GM13977 (cell line): ENCODE measurements around the gene CHI3L1.
"Not testable (repeated sequence)": the region's sequence is repeated elsewhere in the genome, so short reads cannot be mapped to it uniquely, and the experiment has no call there.

ENCODE experiments used
- DNase-seq: peaks from one replicate; pipeline ENCODE4 v3.0.0; 2012; ENCODE audit warnings: low spot score
- in situ Hi-C: fragments of 300-500 bp; cut with MboI; formaldehyde crosslinking; loops from one replicate; pipeline ENCODE4 v1.12.0; 2022; ENCODE audit warnings: low sequenced_read_pairs, low pct_unique_long_range_greater_than_20kb, mixed read lengths, inconsistent platforms; ENCODE audit not compliant: unreplicated experiment
- TF ChIP-seq, protein P1 (sequence below): IDR thresholded peaks from 2 replicates; pipeline ENCODE4 v1.5.1; 2012; ENCODE audit warnings: mild to moderate bottlenecking, control low read depth; ENCODE audit not compliant: insufficient read depth; ENCODE audit errors: extremely low read depth, missing control alignments

The CHI3L1 gene

DNA sequence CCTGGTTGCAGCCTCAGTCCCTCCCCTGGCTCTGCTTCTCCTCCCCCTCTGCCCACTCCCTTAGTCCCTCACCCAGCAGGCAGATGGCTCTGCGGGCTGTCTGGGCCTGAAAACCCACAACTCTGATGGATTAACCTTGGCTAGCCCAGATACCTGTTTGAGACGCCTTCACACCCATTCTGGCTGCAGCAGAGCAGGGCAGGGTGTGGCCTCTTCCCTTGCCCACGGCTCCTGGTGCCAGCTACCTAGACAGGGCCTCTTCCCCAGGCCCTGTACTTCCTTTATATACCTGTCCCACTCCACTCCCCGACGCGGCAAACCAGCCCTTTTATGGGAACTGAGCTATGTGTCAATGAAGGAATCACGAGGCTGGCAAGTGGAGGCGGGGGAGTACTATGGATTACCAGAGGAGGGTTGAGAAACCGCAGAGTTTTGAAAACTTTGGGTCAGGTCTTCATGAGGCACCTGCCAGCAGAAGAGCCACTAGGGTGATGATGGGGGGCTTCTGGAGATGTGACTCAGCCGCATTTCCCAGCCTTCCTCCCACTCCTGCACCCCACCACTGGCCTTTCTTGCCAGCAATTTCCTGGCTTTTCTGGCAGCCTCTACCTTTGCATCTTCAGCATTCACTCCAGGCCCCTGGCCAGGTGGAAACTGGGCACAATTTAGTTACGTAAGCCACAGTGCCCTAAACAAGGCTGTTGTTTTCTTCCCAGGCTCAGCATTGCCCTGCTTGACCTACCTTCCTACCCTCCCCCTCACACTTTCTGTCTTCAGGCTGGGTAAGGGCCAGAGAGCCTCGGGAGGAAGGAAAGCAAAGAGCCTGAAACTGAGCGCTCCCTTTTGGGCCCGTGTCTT lies at the start of gene CHI3L1:
Gene CHI3L1 (minus strand): TSS at position 259 of the 858 bp plus-strand sequence. CDS start 81 bp downstream, at position 178.
- TF ChIP-seq, protein P1, sequence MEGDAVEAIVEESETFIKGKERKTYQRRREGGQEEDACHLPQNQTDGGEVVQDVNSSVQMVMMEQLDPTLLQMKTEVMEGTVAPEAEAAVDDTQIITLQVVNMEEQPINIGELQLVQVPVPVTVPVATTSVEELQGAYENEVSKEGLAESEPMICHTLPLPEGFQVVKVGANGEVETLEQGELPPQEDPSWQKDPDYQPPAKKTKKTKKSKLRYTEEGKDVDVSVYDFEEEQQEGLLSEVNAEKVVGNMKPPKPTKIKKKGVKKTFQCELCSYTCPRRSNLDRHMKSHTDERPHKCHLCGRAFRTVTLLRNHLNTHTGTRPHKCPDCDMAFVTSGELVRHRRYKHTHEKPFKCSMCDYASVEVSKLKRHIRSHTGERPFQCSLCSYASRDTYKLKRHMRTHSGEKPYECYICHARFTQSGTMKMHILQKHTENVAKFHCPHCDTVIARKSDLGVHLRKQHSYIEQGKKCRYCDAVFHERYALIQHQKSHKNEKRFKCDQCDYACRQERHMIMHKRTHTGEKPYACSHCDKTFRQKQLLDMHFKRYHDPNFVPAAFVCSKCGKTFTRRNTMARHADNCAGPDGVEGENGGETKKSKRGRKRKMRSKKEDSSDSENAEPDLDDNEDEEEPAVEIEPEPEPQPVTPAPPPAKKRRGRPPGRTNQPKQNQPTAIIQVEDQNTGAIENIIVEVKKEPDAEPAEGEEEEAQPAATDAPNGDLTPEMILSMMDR: no peak
- in situ Hi-C loops: no loop called here
- no peak for DNase-seq

DNA sequence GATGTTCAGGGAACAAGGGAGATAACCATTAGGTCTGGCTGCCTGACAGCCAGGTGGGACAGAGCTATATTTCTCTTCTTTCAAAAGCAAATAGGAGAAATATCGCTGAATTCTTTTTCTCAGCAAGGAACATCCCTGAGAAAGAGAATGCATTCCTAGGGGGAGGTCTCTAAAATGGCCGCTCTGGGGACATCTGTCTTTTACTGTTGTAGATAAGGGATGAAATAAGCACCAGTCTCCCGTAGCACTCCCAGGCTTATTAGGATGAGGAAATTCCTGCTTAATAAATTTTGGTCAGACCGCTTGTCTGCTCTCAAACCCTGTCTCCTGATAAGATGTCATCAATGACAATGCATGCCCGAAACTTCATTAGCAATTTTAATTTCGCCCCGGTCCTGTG lies 48.4 kb upstream of the CHI3L1 start:
- DNase-seq, in situ Hi-C loops: not testable (repeated sequence)

DNA sequence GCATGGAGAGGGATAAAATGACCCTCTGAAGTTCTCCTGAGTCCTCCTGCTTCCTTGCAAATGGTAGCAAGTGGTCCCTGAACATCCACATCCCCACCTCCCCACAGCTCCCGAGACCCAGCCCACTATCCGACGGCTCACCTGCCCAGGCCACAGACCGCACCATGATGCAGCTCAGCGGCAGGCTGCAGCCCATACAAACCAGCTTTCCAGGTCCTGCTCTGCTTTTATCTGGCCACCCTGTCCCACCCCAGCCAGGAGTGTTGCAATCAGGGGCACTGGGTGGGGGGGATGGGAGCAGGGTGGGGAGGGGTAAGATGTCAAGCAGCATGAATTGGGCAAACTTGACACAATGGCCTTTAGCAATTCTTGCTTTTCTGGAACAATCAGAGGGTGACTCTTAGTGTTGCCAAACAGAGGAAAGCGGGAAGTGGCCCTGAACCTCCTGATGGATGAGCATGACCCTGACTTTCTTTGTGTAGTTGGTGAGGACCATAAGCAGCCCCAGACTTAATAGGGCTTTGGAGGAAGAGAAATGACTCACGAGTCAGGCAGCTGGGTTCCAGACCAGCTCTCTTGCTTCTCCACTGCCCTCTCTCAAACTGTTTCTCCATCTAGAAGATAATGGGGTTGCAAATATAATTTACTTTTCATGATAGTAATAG lies 43.1 kb upstream of the CHI3L1 start, which contains the start of gene CHIT1:
Gene CHIT1 (minus strand): TSS at position 203 of the 665 bp plus-strand sequence. CDS start 37 bp downstream, at position 166.
- TF ChIP-seq, protein P1: no peak
- DNase-seq: no peak
- in situ Hi-C loops: loop anchor here (10.0 kb wide), 1 partner anchor 195 kb away; no protein-coding TSS in a partner anchor

DNA sequence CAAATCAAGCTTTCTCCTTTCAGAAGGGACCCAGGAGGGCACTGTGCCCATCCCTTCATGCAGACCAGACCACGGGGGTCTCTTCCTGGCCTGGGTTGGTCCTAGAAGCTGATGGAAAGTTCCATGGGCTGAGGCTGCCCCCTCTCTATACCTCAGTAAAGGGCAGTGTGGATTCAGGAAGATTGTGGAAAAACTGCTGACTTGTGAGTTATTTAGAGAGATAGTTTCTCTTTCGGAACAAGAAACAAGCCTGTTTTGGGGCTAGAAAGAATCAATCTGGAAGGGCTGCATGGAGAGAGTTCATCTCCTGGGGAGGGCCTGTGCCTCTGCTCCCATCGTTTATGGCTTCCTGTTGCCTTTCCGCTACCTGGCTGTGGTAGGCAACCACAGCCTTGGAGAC lies 42.2 kb upstream of the CHI3L1 start:
- in situ Hi-C loops: loop anchor here (10.0 kb wide), 1 partner anchor 194 kb away; no protein-coding TSS in a partner anchor
- no peak for DNase-seq

DNA sequence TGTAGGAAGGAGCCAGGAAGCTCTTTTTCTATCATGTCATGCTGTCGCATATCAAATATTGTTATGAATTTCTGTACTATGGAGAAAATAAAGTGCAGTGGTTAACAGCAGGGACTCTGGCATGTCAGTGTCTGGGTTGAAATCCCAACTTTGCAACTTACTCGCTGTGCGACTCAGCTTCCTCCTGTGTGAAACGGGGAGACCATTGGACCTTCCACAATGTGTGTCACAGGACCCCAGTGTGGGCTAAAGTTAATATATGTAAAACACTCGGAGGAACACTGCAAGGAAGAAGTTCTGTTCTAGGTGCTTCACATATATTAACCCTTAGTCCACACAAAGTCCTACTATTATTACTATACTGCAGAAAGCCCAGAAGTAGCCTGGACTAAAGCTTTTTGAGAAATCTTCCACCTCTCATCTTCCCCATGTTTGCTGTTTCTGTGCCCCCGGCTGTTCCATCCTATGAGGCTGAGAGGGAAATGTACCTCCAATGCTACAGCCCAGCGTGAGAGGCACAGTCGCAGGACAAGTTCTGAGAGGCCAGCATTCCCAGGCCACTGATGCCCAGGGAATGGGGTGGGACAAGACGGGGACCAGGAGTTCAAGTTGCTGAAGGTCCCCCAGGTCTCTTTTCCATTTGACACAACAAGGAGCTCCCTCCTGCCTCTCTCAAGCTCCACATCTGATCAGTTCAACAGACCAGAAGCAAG lies 41.0 kb upstream of the CHI3L1 start:
- TF ChIP-seq, protein P1: no peak
- no peak for DNase-seq
- in situ Hi-C loops: loop anchor here (10.0 kb wide), 1 partner anchor 193 kb away; no protein-coding TSS in a partner anchor

More for the DNA sequence above, 42.2 kb upstream of the CHI3L1 start:
- TF ChIP-seq, protein P1: no peak

DNA sequence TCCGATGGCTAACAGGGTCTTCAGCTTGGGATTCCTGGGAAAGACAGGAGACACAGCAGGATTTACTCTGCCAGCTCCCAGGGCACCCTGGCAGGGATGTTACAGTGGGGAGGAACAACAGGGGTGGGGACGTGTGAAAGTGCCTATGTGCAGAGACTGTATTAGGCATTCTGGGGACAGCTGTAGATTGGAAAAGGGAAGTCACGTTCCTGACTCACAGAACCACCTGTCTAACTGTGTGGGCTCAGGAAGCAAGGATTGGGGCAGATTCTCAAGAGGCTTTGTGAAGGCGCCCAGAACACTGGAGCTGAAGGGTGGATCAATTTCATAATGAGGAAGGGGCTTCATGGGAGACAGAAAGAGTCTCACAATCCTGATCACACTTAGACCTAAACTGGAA lies 38.6 kb upstream of the CHI3L1 start:
- DNase-seq: no peak
- TF ChIP-seq, protein P1: no peak
- in situ Hi-C loops: loop anchor here (10.0 kb wide), 1 partner anchor 190 kb away; no protein-coding TSS in a partner anchor
